Mononuclear cell (primary cell): ENCODE data around the gene ROCK2. TPM values are rescaled to one million over a fixed set of nuclear protein-coding genes. Genes with fewer than 3 reads are reported as not detected.
"Not testable (repeated sequence)": the region's sequence is repeated elsewhere in the genome, so short reads cannot be mapped to it uniquely, and the experiment has no call there.

Source experiments
- H3K27me3 ChIP-seq: 2 replicates; pipeline ENCODE4 v1.6.0; 2011; ENCODE audit warnings: low read length, control low read depth; ENCODE audit not compliant: insufficient read depth
- H3K4me1 ChIP-seq: 2 replicates; pipeline ENCODE4 v1.5.1; 2011; ENCODE audit warnings: mild to moderate bottlenecking, low read length, control low read depth; ENCODE audit not compliant: insufficient read depth
- H3K4me3 ChIP-seq: 2 replicates; pipeline ENCODE4 v1.5.1; 2011; ENCODE audit warnings: mild to moderate bottlenecking, low read length, moderate library complexity
- H3K9me3 ChIP-seq: 2 replicates; pipeline ENCODE4 v1.5.1; 2011; ENCODE audit warnings: low read depth, mild to moderate bottlenecking, control low read depth, low read length
- total RNA-seq: library from RNA; depleted of rRNA; stranded (reverse); fragments of >200 nt; gene quantifications from one replicate; pipeline ENCODE4 v1.2.3, GENCODE V29; 2012

Gene ROCK2
- total RNA-seq, 1 donor: 8.5 TPM

- Histone ChIP-seq H3K4me1 (peaks cover 6% of the 10 kb centered on the region), H3K27me3 (no peaks in the 10 kb centered on the region), H3K9me3 (no peaks in the 10 kb centered on the region), H3K4me3 (no peak overlapping the region)
Observed at GRCh38 chr2:11337909-11338308, 6.5 kb downstream of the ROCK2 start.

- H3K27me3 ChIP-seq: no peaks in the 10 kb centered on the region
- no peak overlapping the region for H3K4me3 ChIP-seq
- H3K4me1 ChIP-seq: no peaks in the 10 kb centered on the region
- no peaks in the 10 kb centered on the region for H3K9me3 ChIP-seq
Observed at GRCh38 chr2:11336189-11336588, 8.2 kb downstream of the ROCK2 start.

GRCh38 chr2:11333427-11334183 is 10.8 kb downstream of the ROCK2 start:
- no peaks in the 10 kb centered on the region for H3K9me3 ChIP-seq
- no peaks in the 10 kb centered on the region for H3K4me1 ChIP-seq
- H3K4me3 ChIP-seq: no peak overlapping the region
- no peaks in the 10 kb centered on the region for H3K27me3 ChIP-seq

- Histone ChIP-seq H3K4me3 (no peak overlapping the region), H3K4me1 (no peaks in the 10 kb centered on the region), H3K9me3 (no peaks in the 10 kb centered on the region), H3K27me3 (no peaks in the 10 kb centered on the region)
Observed at GRCh38 chr2:11332596-11332995, 11.8 kb downstream of the ROCK2 start.

- Histone ChIP-seq H3K9me3 (no peaks in the 10 kb centered on the region), H3K4me3 (no peak overlapping the region), H3K27me3 (no peaks in the 10 kb centered on the region), H3K4me1 (peaks cover 16% of the 10 kb centered on the region)
Observed at GRCh38 chr2:11330457-11331142, 13.8 kb downstream of the ROCK2 start.

- Histone ChIP-seq H3K9me3 (no peaks in the 10 kb centered on the region), H3K4me3 (no peak overlapping the region), H3K4me1 (peaks cover 16% of the 10 kb centered on the region), H3K27me3 (no peaks in the 10 kb centered on the region)
Observed at GRCh38 chr2:11329776-11330175, 14.7 kb downstream of the ROCK2 start.

GRCh38 chr2:11328522-11328921 is 15.9 kb downstream of the ROCK2 start:
- H3K4me3 ChIP-seq, H3K9me3 ChIP-seq, H3K27me3 ChIP-seq: not testable (repeated sequence)
- peaks cover 16% of the 10 kb centered on the region for H3K4me1 ChIP-seq

GRCh38 chr2:11327871-11328270 is 16.6 kb downstream of the ROCK2 start:
- no peaks in the 10 kb centered on the region for H3K27me3 ChIP-seq
- no peak overlapping the region for H3K4me3 ChIP-seq
- H3K4me1 ChIP-seq: peaks cover 16% of the 10 kb centered on the region
- H3K9me3 ChIP-seq: no peaks in the 10 kb centered on the region

- Histone ChIP-seq H3K4me3 (no peak overlapping the region), H3K4me1 (peaks cover 16% of the 10 kb centered on the region)
Observed at GRCh38 chr2:11326677-11327211, 17.7 kb downstream of the ROCK2 start.

GRCh38 chr2:11325961-11326676 is 18.3 kb downstream of the ROCK2 start:
- no peaks in the 10 kb centered on the region for H3K27me3 ChIP-seq
- H3K9me3 ChIP-seq: no peaks in the 10 kb centered on the region
- H3K4me1 ChIP-seq: peaks cover 16% of the 10 kb centered on the region
- H3K4me3 ChIP-seq: no peak overlapping the region

More at GRCh38 chr2:11326677-11327211, 17.7 kb downstream of the ROCK2 start:
- H3K9me3 ChIP-seq: no peaks in the 10 kb centered on the region
- H3K27me3 ChIP-seq: no peaks in the 10 kb centered on the region

GRCh38 chr2:11321847-11322246 is 22.6 kb downstream of the ROCK2 start:
- Histone ChIP-seq H3K27me3 (no peaks in the 10 kb centered on the region), H3K4me1 (peaks cover 10% of the 10 kb centered on the region), H3K9me3 (no peaks in the 10 kb centered on the region), H3K4me3 (no peak overlapping the region)

GRCh38 chr2:11320698-11321492 is 23.5 kb downstream of the ROCK2 start:
- Histone ChIP-seq H3K4me1 (peaks cover under 1% of the 10 kb centered on the region), H3K9me3 (no peaks in the 10 kb centered on the region), H3K27me3 (no peaks in the 10 kb centered on the region), H3K4me3 (no peak overlapping the region)

GRCh38 chr2:11319939-11320338 is 24.5 kb downstream of the ROCK2 start:
- no peaks in the 10 kb centered on the region for H3K27me3 ChIP-seq
- H3K4me1 ChIP-seq: no peaks in the 10 kb centered on the region
- H3K4me3 ChIP-seq: no peak overlapping the region
- no peaks in the 10 kb centered on the region for H3K9me3 ChIP-seq

- Histone ChIP-seq H3K9me3 (no peaks in the 10 kb centered on the region), H3K4me3 (no peak overlapping the region), H3K27me3 (no peaks in the 10 kb centered on the region), H3K4me1 (no peaks in the 10 kb centered on the region)
Observed at GRCh38 chr2:11315074-11315705, 29.2 kb downstream of the ROCK2 start.
